H1 (cell line): ENCODE measurements around the gene CARD16.

Experiments
- CTCF ChIP-seq, 3 experiments: IDR thresholded peaks; 1 replicate in 2 of 3; 2 replicates in 1 of 3; pipeline versions ENCODE4 v1.5.1 to v1.6.1; 2011; ENCODE audit warnings: low read length in 3 of 3, mild to moderate bottlenecking in 3 of 3, inconsistent platforms in 2 of 3, low read depth in 1 of 3, moderate library complexity in 1 of 3; ENCODE audit not compliant: insufficient read depth in 1 of 3; ENCODE audit errors: control extremely low read depth in 1 of 3
- E2F6 ChIP-seq: IDR thresholded peaks from 2 replicates; pipeline ENCODE4 v1.6.1; 2012; ENCODE audit warnings: inconsistent platforms
- EP300 ChIP-seq, 2 experiments: IDR thresholded peaks; 1 replicate in 1 of 2; 2 replicates in 1 of 2; pipeline ENCODE4 v1.6.1; 2011 to 2012; ENCODE audit warnings: low read depth in 2 of 2, low read length in 2 of 2, mild to moderate bottlenecking in 2 of 2, borderline replicate concordance in 1 of 2, inconsistent platforms in 1 of 2, moderate library complexity in 1 of 2
- GTF2F1 ChIP-seq: IDR thresholded peaks from 2 replicates; pipeline ENCODE4 v1.6.1; 2012; ENCODE audit warnings: low read depth, low read length, improper control_type of control experiment, borderline replicate concordance
- HDAC2 ChIP-seq, 2 experiments: fragments of 300-600 bp in 1 of 2; sonication (generic) in 1 of 2; IDR thresholded peaks; 2 replicates each; pipeline ENCODE4 v1.6.1; 2011 to 2012; ENCODE audit warnings: low read depth in 2 of 2, low read length in 2 of 2, mild to moderate bottlenecking in 2 of 2, moderate library complexity in 2 of 2, borderline replicate concordance in 1 of 2, inconsistent platforms in 1 of 2
- MAFK ChIP-seq: IDR thresholded peaks from 2 replicates; pipeline ENCODE4 v1.6.1; 2012; ENCODE audit warnings: low read depth, mild to moderate bottlenecking, improper control_type of control experiment, low read length
- POLR2A ChIP-seq, 2 experiments: IDR thresholded peaks; 1 replicate in 1 of 2; 2 replicates in 1 of 2; pipeline ENCODE4 v1.6.1; 2011; ENCODE audit warnings: low read depth in 2 of 2, low read length in 2 of 2, mild to moderate bottlenecking in 2 of 2; ENCODE audit errors: control extremely low read depth in 1 of 2
- POLR2AphosphoS5 ChIP-seq: IDR thresholded peaks from 2 replicates; pipeline ENCODE4 v1.6.1; 2011; ENCODE audit warnings: low read depth, low read length
- RAD21 ChIP-seq, 2 experiments: IDR thresholded peaks in 1 of 2; conservative IDR thresholded peaks in 1 of 2; 2 replicates each; pipeline ENCODE4 v1.6.1; 2011; ENCODE audit warnings: low read depth in 2 of 2, low read length in 2 of 2, improper control_type of control experiment in 1 of 2, inconsistent platforms in 1 of 2, mild to moderate bottlenecking in 1 of 2, moderate library complexity in 1 of 2
- SP1 ChIP-seq: IDR thresholded peaks from 2 replicates; pipeline ENCODE4 v1.6.1; 2011; ENCODE audit warnings: low read depth, low read length
- TEAD4 ChIP-seq: IDR thresholded peaks from 2 replicates; pipeline ENCODE4 v1.6.1; 2012; ENCODE audit warnings: low read depth, low read length, inconsistent platforms, mixed read lengths
- YY1 ChIP-seq: IDR thresholded peaks from 2 replicates; pipeline ENCODE4 v1.6.1; 2011; ENCODE audit warnings: low read depth, mild to moderate bottlenecking, low read length
- ZNF274 ChIP-seq: IDR thresholded peaks from 2 replicates; pipeline ENCODE4 v1.7.0; 2012; ENCODE audit warnings: low read length, borderline replicate concordance; ENCODE audit errors: extremely low read depth

GRCh38 chr11:105034813-105035620 lies 10.1 kb downstream of the CARD16 start, which contains the start of gene CASP1:
- TF ChIP-seq CTCF (IDR thresholded peaks at IDR 0.05; ENCODE audit: control extremely low read depth in 1 of 3, insufficient read depth in 1 of 3, low read depth in 1 of 3, low read length in 3 of 3) (no peak), RAD21 (IDR thresholded peaks at IDR 0.05 in 1 of 2, conservative IDR thresholded peaks at IDR 0.05 in 1 of 2; ENCODE audit: low read depth in 2 of 2, low read length in 2 of 2) (no peak), POLR2A (IDR thresholded peaks at IDR 0.05; ENCODE audit: control extremely low read depth in 1 of 2, low read depth in 2 of 2, low read length in 2 of 2) (no peak), E2F6 (no peak), POLR2AphosphoS5 (no peak), ZNF274 (no peak), YY1 (no peak), TEAD4 (no peak), HDAC2 (IDR thresholded peaks at IDR 0.05; ENCODE audit: borderline replicate concordance in 1 of 2, low read depth in 2 of 2, low read length in 2 of 2) (no peak), EP300 (IDR thresholded peaks at IDR 0.05; ENCODE audit: borderline replicate concordance in 1 of 2, low read depth in 2 of 2, low read length in 2 of 2) (no peak), GTF2F1 (no peak), MAFK (no peak), SP1 (no peak)
